GM12865 (cell line): Measurements from ENCODE around the gene KIAA0513.

Source experiments
- DNase-seq: peaks from one replicate; pipeline ENCODE4 v3.0.0; 2010; ENCODE audit warnings: low read depth
- H3K4me3 ChIP-seq: 2 replicates; pipeline ENCODE4 v1.5.1; 2011; ENCODE audit warnings: mild to moderate bottlenecking, low read depth, low read length, control low read depth
- TF ChIP-seq, protein P1 (sequence below): IDR thresholded peaks from 2 replicates; pipeline ENCODE4 v1.5.1; 2011; ENCODE audit warnings: low read length, control low read depth, low read depth, inconsistent platforms; ENCODE audit not compliant: insufficient read depth; ENCODE audit errors: missing control alignments

The KIAA0513 gene

GRCh38 chr16:85037050-85037410 lies 9.4 kb downstream of the KIAA0513 start:
- TF ChIP-seq, protein P1, sequence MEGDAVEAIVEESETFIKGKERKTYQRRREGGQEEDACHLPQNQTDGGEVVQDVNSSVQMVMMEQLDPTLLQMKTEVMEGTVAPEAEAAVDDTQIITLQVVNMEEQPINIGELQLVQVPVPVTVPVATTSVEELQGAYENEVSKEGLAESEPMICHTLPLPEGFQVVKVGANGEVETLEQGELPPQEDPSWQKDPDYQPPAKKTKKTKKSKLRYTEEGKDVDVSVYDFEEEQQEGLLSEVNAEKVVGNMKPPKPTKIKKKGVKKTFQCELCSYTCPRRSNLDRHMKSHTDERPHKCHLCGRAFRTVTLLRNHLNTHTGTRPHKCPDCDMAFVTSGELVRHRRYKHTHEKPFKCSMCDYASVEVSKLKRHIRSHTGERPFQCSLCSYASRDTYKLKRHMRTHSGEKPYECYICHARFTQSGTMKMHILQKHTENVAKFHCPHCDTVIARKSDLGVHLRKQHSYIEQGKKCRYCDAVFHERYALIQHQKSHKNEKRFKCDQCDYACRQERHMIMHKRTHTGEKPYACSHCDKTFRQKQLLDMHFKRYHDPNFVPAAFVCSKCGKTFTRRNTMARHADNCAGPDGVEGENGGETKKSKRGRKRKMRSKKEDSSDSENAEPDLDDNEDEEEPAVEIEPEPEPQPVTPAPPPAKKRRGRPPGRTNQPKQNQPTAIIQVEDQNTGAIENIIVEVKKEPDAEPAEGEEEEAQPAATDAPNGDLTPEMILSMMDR = no peak
- H3K4me3 ChIP-seq = no peak overlapping the region
- no peak for DNase-seq

DNA sequence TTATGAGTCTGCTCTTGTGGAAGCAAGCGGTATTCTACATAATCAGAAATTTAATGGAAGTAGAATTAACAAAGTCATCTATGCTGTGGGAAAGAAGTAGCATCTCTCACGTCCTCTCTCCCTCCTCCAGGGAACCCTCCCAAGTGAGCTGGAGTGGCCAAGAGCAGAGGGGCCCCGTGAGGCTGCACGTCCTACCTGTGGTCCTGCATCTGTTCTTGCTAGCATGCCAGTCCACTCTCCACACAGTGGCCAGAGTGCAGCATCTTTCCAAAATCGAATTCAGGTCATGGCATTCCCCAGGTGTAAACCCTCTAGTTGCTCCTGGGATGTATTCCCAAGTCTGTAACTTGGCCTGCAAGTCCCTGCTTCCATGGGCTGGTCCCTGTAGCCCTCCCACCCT lies 10.1 kb downstream of the KIAA0513 start:
- H3K4me3 ChIP-seq = no peak overlapping the region
- no peak for DNase-seq
- TF ChIP-seq, protein P1 = no peak

- DNase-seq = no peak
- no peak overlapping the region for H3K4me3 ChIP-seq
- TF ChIP-seq, protein P1 = no peak
Observed at GRCh38 chr16:85040685-85041084, 13.1 kb downstream of the KIAA0513 start.

- H3K4me3 ChIP-seq = no peak overlapping the region
- DNase-seq = no peak
- TF ChIP-seq, protein P1 = no peak
Observed at GRCh38 chr16:85041219-85042166, 13.9 kb downstream of the KIAA0513 start.

DNA sequence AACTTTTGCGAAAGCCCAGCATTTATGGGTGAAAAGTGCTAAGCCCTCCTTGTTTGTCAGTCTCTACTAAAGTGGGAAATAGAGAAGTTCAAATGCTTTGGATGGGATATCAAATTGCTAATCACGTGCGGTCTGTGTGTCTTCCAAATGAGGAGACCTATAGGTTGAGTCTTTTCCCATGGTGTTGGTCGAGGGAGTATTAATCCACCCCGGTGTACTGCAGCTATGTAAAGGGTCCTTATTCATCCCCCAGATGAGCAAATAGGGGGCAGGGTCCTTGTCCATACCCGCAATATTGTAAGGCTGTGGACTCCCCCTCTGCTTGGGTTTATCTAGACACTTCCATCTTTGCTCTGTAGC lies 14.6 kb downstream of the KIAA0513 start:
- no peak for DNase-seq
- TF ChIP-seq, protein P1 = no peak
- no peak overlapping the region for H3K4me3 ChIP-seq

DNA sequence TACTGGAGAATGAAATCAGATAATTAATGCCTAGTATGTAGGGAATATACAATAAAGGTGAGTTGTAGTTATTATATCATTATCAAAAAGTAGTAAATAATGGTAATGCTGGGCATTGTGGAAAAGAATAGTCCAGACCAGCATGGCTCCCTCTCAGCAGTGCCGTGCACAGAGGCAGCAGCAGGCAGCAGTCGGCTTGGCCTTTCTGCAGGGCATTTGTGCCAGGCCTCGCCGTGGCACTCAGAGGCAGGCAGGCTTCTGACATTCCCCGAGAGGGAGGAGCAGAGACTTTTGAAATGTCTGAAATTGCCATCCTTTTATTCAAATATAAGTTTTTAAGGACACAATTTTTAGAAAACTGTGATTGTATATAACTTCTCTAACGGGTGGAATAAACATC lies 15.0 kb downstream of the KIAA0513 start:
- TF ChIP-seq, protein P1 = no peak
- H3K4me3 ChIP-seq = no peak overlapping the region

DNA sequence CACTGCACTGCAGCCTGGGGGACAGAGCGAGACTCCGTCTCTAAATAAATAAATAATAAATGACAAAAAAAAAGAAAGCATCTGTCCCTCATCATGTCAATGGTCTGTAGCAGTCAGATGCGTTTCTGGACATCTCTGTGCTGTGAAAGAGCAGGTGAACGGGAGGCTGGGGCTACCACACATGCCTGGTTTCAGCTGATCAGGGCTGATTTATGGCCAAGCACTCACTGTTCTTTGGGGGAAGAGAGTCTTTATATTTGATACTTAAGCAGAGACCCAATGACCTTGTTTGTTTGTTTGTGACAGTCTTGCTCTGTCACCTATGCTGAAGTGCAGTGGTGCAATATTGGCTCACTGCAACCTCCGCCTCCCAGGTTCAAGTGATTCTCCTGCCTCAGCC lies 17.5 kb downstream of the KIAA0513 start:
- no peak overlapping the region for H3K4me3 ChIP-seq
- TF ChIP-seq, protein P1 = no peak
- no peak for DNase-seq

More for the DNA sequence above, 15.0 kb downstream of the KIAA0513 start:
- DNase-seq = no peak
